Panc1 (cell line): ENCODE measurements around the gene ANO5. TPM values are rescaled to one million over a fixed set of nuclear protein-coding genes. Genes with fewer than 3 reads are reported as not detected.

Source experiments
- ATAC-seq: fragments of 200-7000 bp; cut with Tn5 transposase; 2 replicates; pipeline ENCODE4 v1.9.1; 2020; ENCODE audit warnings: mild to moderate bottlenecking, moderate library complexity
- BruUV-seq: library from RNA; stranded (reverse); fragments of 400-500 nt; replicated peaks from 2 replicates; lab custom pipeline; 2021; lab: Mats Ljungman, UMichigan
- CTCF ChIA-PET: fragments of 300-600 bp; sonication (Branson Sonifier 250); formaldehyde crosslinking; loops from one replicate; lab custom pipeline; 2022; ENCODE audit warnings: antibody characterized with exemption; lab: Charles Lee
- POLR2A ChIA-PET: fragments of 300-600 bp; sonication (Branson Sonifier 250); formaldehyde crosslinking; loops from one replicate; lab custom pipeline; 2022; ENCODE audit warnings: antibody characterized with exemption; lab: Charles Lee
- DNase-seq: peaks from one replicate; pipeline ENCODE4 v3.0.0-alpha.2; 2010; ENCODE audit warnings: low read depth, low spot score
- H3K27ac ChIP-seq: 2 replicates; pipeline ENCODE4 v1.5.1; 2011; ENCODE audit warnings: mild to moderate bottlenecking, low read length, inconsistent platforms
- H3K27me3 ChIP-seq: fragments of 200-500 bp; sonication (Bioruptor generic); 2 replicates; pipeline ENCODE4 v1.6.0; 2014; ENCODE audit warnings: low read length, inconsistent platforms; ENCODE audit not compliant: control insufficient read depth, insufficient read depth
- H3K36me3 ChIP-seq: fragments of 200-500 bp; sonication (Bioruptor generic); 2 replicates; pipeline ENCODE4 v1.5.1; 2014; ENCODE audit warnings: inconsistent platforms, mild to moderate bottlenecking, low read length, moderate library complexity; ENCODE audit not compliant: control insufficient read depth, insufficient read depth
- H3K4me1 ChIP-seq: 2 replicates; pipeline ENCODE4 v1.5.1; 2011; ENCODE audit warnings: inconsistent platforms, mild to moderate bottlenecking, low read length, moderate library complexity; ENCODE audit not compliant: control insufficient read depth, insufficient read depth
- H3K4me3 ChIP-seq, 2 experiments: 2 replicates each; pipeline ENCODE4 v1.5.1; 2011 to 2012; ENCODE audit warnings: low read depth in 2 of 2, low read length in 2 of 2, mild to moderate bottlenecking in 2 of 2, inconsistent platforms in 1 of 2, moderate library complexity in 1 of 2
- H3K9me3 ChIP-seq: fragments of 200-500 bp; sonication (Bioruptor generic); 2 replicates; pipeline ENCODE4 v1.5.1; 2014; ENCODE audit warnings: low read depth, mild to moderate bottlenecking, inconsistent platforms, low read length, moderate library complexity; ENCODE audit not compliant: control insufficient read depth, insufficient read depth
- POLR2AphosphoS5 ChIP-seq: IDR thresholded peaks from 2 replicates; pipeline ENCODE4 v1.6.1; 2012; ENCODE audit warnings: mild to moderate bottlenecking, low read depth, low read length, moderate library complexity
- SIN3A ChIP-seq: IDR thresholded peaks from 2 replicates; pipeline ENCODE4 v1.6.1; 2012; ENCODE audit warnings: low read depth, mild to moderate bottlenecking, low read length, moderate library complexity, borderline replicate concordance; ENCODE audit not compliant: insufficient read depth
- TCF7L2 ChIP-seq: IDR thresholded peaks from 2 replicates; pipeline ENCODE4 v1.6.1; 2011; ENCODE audit warnings: mild to moderate bottlenecking, low read depth, low read length, inconsistent platforms
- in situ Hi-C: cut with HindIII; loops from 2 replicates; pipeline ENCODE4 v1.10.0; 2016; ENCODE audit warnings: low sequenced_read_pairs, low pct_unique_long_range_greater_than_20kb
- intact Hi-C: fragments of 100-400 bp; cut with micrococcal nuclease; formaldehyde crosslinking; loops from one replicate; pipeline ENCODE4 v1.10.0; 2022; ENCODE audit not compliant: unreplicated experiment
- total RNA-seq: library from RNA; stranded (reverse); gene quantifications from one replicate; pipeline ENCODE4 v1.2.1, GENCODE V29; 2021; ENCODE audit not compliant: unreplicated experiment
- TF ChIP-seq, protein P1 (sequence below), 2 experiments: IDR thresholded peaks; 2 replicates each; pipeline ENCODE4 v1.6.1; 2011 to 2012; ENCODE audit warnings: low read depth in 2 of 2, control low read depth in 1 of 2, low read length in 1 of 2, mild to moderate bottlenecking in 1 of 2, moderate library complexity in 1 of 2; ENCODE audit not compliant: insufficient read depth in 1 of 2
- TF ChIP-seq, protein P2 (sequence below): fragments of 450-650 bp; IDR thresholded peaks from 2 replicates; pipeline ENCODE4 v1.5.1; 2017; ENCODE audit warnings: mild to moderate bottlenecking

ANO5 gene
- total RNA-seq, 1 experiment from 2014 or later, result 1.7 TPM

DNA sequence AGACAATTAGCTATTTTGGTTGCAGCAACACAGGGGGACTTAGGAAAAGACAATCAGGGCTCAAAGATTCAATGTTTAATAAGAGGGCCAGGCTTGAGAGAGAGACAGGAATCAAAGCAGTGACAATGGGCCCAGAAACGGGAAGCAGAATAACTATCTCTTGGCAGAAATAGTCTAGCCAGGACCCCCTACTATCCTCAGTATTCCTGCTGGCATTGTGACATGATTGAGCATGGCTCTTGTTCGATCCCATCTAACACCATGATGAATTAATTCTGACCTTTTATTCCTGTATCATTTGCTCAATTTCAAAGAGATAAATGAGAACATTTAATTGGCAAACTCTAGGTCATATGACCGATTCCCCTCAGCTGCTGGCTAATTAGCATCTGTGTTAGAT, 12.8 kb upstream of the ANO5 start:
- H3K27me3 ChIP-seq, result no peaks in the 10 kb centered on the region
- H3K36me3 ChIP-seq, result no peaks in the 10 kb centered on the region
- H3K4me3 ChIP-seq, result no peak overlapping the region
- no TSS peak for BruUV-seq
- TF ChIP-seq TCF7L2 (no peak), POLR2AphosphoS5 (no peak), SIN3A (no peak)
- TF ChIP-seq, protein P1, sequence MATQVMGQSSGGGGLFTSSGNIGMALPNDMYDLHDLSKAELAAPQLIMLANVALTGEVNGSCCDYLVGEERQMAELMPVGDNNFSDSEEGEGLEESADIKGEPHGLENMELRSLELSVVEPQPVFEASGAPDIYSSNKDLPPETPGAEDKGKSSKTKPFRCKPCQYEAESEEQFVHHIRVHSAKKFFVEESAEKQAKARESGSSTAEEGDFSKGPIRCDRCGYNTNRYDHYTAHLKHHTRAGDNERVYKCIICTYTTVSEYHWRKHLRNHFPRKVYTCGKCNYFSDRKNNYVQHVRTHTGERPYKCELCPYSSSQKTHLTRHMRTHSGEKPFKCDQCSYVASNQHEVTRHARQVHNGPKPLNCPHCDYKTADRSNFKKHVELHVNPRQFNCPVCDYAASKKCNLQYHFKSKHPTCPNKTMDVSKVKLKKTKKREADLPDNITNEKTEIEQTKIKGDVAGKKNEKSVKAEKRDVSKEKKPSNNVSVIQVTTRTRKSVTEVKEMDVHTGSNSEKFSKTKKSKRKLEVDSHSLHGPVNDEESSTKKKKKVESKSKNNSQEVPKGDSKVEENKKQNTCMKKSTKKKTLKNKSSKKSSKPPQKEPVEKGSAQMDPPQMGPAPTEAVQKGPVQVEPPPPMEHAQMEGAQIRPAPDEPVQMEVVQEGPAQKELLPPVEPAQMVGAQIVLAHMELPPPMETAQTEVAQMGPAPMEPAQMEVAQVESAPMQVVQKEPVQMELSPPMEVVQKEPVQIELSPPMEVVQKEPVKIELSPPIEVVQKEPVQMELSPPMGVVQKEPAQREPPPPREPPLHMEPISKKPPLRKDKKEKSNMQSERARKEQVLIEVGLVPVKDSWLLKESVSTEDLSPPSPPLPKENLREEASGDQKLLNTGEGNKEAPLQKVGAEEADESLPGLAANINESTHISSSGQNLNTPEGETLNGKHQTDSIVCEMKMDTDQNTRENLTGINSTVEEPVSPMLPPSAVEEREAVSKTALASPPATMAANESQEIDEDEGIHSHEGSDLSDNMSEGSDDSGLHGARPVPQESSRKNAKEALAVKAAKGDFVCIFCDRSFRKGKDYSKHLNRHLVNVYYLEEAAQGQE (IDR thresholded peaks at IDR 0.05; ENCODE audit: insufficient read depth in 1 of 2, low read depth in 2 of 2, low read length in 1 of 2), result no peak
- TF ChIP-seq, protein P2, sequence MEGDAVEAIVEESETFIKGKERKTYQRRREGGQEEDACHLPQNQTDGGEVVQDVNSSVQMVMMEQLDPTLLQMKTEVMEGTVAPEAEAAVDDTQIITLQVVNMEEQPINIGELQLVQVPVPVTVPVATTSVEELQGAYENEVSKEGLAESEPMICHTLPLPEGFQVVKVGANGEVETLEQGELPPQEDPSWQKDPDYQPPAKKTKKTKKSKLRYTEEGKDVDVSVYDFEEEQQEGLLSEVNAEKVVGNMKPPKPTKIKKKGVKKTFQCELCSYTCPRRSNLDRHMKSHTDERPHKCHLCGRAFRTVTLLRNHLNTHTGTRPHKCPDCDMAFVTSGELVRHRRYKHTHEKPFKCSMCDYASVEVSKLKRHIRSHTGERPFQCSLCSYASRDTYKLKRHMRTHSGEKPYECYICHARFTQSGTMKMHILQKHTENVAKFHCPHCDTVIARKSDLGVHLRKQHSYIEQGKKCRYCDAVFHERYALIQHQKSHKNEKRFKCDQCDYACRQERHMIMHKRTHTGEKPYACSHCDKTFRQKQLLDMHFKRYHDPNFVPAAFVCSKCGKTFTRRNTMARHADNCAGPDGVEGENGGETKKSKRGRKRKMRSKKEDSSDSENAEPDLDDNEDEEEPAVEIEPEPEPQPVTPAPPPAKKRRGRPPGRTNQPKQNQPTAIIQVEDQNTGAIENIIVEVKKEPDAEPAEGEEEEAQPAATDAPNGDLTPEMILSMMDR, result no peak
- H3K27ac ChIP-seq, result no peak overlapping the region
- no peak for DNase-seq
- POLR2A ChIA-PET, result no interaction called here
- in situ Hi-C loops (no loop called here), intact Hi-C loops (no loop called here)
- CTCF ChIA-PET, result no interaction called here
- H3K9me3 ChIP-seq, result no peaks in the 10 kb centered on the region
- H3K4me1 ChIP-seq, result no peaks in the 10 kb centered on the region
- ATAC-seq, result no peak

DNA sequence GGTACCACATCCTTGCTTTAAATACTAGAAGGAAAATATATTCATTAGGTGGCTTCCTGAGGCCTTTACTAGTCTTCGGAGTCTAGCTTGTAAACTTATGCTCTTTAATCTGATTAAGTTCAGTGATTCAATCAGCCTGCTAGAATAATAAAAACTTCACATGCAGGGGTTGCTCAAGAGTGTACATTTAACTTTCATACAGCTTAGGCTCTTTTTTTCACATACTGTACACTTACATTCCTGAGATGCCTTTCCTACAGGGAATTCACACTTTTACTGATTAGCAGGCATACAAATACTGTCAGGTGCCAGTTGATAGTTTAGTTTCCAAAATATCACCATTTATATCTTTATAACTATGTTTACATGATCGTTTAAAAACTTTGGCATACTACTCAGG, 3.2 kb upstream of the ANO5 start:
- POLR2A ChIA-PET, result no interaction called here
- H3K27me3 ChIP-seq, result no peaks in the 10 kb centered on the region; the same call in 1 of the 2 replicates
- H3K4me1 ChIP-seq, result no peaks in the 10 kb centered on the region; the same call in 1 of the 2 replicates
- no peak for TF ChIP-seq SIN3A
- TF ChIP-seq TCF7L2, result no peak
- TF ChIP-seq, protein P1 (IDR thresholded peaks at IDR 0.05; ENCODE audit: insufficient read depth in 1 of 2, low read depth in 2 of 2, low read length in 1 of 2), result no peak
- TF ChIP-seq, protein P2, result no peak
- TF ChIP-seq POLR2AphosphoS5, result no peak
- no peak overlapping the region for H3K4me3 ChIP-seq
- no peak overlapping the region for H3K27ac ChIP-seq
- BruUV-seq, result no TSS peak
- no peaks in the 10 kb centered on the region for H3K9me3 ChIP-seq
- in situ Hi-C loops, result no loop called here
- intact Hi-C loops, result no loop called here
- no peaks in the 10 kb centered on the region for H3K36me3 ChIP-seq
- DNase-seq (no peak), ATAC-seq (no peak)
- CTCF ChIA-PET, result no interaction called here
